Epithelial cell of proximal tubule (primary cell): ENCODE results near the gene ROPN1B. TPM values are rescaled to one million over a fixed set of nuclear protein-coding genes. Genes with fewer than 3 reads are reported as not detected.
"Not testable (repeated sequence)": the region's sequence is repeated elsewhere in the genome, so short reads cannot be mapped to it uniquely, and the experiment has no call there.

ENCODE experiments used
- DNase-seq: peaks from one replicate; pipeline ENCODE4 v3.0.0-alpha.2; 2011; ENCODE audit warnings: low read depth
- H3K4me3 ChIP-seq: 2 replicates; pipeline ENCODE4 v1.5.1; 2011; ENCODE audit warnings: low read depth, mild to moderate bottlenecking, low read length
- CTCF ChIP-seq: conservative IDR thresholded peaks from 2 replicates; pipeline ENCODE4 v1.5.1; 2012; ENCODE audit warnings: low read depth, mild to moderate bottlenecking, low read length
- total RNA-seq: library from RNA; depleted of rRNA; stranded (reverse); fragments of >200 nt; gene quantifications from 2 replicates; pipeline ENCODE4 v1.2.3, GENCODE V29; 2015

ROPN1B gene
- not detected in 2 replicates for total RNA-seq

DNA sequence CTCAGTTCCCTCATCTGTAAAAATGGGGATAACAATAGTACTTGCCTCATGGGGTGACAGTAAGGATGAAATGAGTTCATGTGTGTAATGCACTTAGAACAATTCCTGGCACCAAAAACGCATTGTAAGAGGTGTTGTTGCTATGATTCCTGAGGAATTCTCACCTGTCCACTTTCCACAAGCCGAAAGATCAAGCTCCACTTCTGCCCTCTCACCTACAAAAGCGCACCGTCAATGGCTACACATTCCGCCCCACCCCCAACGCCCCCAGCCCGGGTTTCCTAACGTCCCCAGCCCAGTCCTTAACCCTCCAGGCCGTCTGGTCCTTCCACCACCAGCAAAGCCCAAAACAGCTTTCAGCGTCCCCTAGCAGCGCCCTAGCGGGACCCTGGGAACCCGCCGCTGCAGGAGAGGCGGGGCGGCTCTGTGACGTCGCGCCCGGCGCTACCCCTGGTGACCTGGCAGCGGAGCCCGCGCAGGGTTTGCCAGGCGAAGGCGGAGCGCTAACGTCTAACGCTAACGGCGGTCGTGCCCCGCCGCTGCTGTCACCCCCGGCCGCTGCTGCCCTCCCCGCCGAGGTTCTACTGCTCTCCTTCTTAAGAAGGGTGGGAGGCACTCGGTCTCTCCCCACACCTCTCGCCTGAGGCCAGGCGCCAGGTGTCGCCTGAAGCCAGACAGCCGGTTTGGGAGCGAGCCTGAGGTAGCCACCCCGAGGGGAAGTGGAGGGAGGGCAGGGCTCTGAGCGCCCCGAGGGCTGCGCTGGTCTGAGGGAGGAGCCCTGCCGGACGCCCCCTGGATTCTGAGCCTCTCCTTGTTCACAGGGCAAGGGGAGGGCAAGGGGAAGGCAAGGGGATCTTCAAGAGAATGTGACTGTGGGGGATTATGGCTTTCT is at the start of gene ROPN1B:
ROPN1B (plus strand) TSS at position 478 of the 892 bp plus-strand sequence. CDS start 2,877 bp downstream, outside the sequence.
- not testable (repeated sequence) for H3K4me3 ChIP-seq, DNase-seq

DNA sequence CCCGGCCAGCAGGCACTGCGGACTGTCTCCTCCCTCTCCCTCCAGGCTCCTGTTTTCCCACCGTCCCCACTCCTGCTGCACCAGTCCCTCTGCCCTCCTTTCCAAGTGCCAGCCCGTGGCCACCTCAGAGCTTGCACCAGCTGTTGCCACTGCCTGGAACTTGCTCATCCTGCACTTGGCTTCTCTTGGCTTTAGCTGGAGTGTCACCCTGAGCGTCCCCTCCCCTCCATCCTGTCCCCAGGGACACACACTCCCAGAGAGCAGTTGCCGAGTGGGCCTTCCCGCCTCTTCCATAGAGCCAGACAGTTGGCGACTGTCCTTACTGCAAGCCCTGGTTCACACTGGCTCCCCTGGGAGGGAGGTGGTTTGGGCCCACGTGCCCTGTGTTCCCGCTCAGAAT is 48.8 kb upstream of the ROPN1B start:
- not testable (repeated sequence) for DNase-seq, H3K4me3 ChIP-seq

GRCh38 chr3:125920751-125921279 is 48.2 kb upstream of the ROPN1B start:
- not testable (repeated sequence) for H3K4me3 ChIP-seq, DNase-seq

DNA sequence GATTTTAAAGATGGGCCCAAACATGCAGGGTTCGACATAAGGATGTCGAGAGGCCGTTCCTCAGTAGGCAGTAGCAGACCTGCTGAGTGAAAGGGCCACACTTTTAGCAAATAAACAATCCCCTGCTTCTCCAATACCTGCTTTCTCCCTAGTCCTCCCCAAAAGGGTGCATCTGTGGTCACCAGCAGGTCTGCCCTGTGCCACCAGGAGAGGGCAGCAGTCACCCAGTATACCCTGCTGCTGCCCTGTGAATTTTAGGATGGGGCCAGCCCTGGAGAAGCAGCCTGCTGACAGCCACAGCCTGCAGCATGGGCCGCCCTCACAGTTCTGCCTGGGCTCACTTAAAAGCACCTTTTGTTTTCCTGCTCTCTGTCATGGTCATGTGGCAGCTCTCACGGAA is 47.3 kb upstream of the ROPN1B start:
- H3K4me3 ChIP-seq, DNase-seq: not testable (repeated sequence)

GRCh38 chr3:125923324-125924115 is 45.5 kb upstream of the ROPN1B start:
- not testable (repeated sequence) for H3K4me3 ChIP-seq, DNase-seq

More for the DNA sequence above, 47.3 kb upstream of the ROPN1B start:
- peak; percentile 51 for TF ChIP-seq CTCF

GRCh38 chr3:125924276-125924675 is 44.7 kb upstream of the ROPN1B start:
- not testable (repeated sequence) for DNase-seq, H3K4me3 ChIP-seq

DNA sequence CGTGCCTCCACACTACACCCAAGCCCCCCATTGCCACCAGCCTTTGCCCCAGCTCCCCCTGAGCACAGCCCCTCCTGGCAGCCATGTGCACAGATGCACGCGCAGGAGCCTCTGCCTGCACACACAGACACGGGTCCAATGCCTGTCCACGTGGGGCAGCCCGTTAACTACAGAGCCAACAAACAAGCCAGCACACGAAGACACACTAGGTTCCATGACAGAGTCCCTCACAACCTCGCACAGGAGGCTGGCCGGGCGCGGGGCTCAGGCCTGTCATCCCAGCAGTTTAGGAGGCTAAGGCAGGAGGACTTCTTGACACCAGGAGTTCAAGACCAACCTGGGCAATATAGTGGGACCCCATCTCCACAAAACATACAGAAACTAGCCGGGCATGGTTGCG is 43.3 kb upstream of the ROPN1B start:
- not testable (repeated sequence) for DNase-seq, H3K4me3 ChIP-seq

DNA sequence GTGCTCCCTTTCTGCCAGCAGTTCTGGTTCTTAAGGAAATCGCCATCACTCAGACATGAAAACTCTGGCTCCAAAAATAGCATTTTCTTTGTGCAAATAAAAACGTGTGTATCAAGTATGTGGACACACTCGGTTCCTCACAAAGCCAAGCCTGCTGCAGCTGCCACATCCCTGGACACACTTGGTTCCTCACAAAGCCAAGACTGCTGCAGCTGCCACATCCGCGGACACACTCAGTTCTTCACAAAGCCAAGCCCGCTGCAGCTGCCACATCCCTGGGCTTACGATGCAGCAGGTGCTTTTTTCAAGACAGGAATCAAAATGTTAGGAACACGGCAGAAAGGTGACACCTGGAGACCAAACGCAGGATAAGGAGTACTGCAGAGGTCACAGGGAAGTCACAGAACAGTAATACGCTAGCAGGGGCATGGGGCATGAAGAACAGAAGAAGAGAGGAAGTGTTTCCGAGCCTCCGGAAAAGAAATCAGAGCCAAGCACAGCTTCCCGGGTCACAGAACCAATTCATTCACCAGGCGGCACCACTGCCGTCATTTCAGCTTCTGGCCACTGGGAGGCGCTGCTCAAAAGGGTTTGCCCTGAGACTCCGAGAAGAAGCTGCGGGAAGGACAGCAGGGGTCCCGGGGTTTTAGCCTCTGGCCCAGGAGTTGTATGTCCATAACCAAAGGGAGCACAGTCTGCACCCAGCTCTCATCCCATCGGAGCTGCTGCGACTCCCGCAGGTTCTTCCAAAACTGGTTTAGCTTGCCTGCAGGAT is 40.0 kb upstream of the ROPN1B start:
- H3K4me3 ChIP-seq, DNase-seq: not testable (repeated sequence)
- TF ChIP-seq CTCF: peak; percentile 57

DNA sequence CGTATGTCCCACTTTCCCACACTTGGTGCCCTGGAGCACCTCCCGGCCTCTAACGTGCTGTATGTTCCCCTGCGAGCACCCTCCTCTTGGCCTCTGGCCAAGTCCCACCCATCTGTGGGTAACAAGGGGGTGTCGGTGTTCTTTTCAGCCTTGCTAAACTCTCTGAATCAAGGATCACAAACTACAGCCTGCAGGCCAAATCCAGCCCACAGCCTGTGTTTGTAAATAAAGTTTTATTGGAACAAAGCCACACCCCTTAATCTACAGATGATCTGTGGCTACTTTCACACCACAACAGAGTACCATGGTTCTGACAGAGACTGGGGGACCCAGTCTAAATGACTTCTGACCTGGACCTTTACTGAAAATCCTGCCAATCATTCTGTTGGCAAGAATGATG is 39.2 kb upstream of the ROPN1B start:
- not testable (repeated sequence) for DNase-seq, H3K4me3 ChIP-seq

DNA sequence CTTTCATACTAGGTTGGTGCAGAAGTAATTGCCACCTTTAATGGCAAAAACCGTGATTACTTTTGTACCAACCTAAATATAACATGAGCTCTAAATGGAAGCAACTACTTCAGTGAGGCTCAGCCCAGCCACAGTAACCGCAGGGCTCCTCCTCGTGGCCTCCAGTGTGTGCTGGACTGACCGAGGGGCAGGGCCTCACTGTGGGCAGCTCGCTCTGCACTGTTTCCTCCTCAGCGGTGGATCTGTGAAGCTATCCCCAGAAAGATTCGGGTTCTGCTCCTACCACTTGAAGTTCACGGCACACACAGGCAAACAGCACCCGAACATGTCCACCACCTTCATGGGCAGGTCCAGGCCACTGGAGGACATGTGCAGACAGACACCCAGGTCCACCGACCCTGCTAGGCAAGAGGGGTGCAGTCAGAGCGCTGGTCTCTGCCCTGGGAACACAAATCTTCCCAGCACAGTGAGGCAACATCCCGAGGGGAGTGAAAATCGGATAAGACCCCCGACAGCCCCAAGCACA is 37.6 kb upstream of the ROPN1B start:
- H3K4me3 ChIP-seq, DNase-seq: not testable (repeated sequence)

DNA sequence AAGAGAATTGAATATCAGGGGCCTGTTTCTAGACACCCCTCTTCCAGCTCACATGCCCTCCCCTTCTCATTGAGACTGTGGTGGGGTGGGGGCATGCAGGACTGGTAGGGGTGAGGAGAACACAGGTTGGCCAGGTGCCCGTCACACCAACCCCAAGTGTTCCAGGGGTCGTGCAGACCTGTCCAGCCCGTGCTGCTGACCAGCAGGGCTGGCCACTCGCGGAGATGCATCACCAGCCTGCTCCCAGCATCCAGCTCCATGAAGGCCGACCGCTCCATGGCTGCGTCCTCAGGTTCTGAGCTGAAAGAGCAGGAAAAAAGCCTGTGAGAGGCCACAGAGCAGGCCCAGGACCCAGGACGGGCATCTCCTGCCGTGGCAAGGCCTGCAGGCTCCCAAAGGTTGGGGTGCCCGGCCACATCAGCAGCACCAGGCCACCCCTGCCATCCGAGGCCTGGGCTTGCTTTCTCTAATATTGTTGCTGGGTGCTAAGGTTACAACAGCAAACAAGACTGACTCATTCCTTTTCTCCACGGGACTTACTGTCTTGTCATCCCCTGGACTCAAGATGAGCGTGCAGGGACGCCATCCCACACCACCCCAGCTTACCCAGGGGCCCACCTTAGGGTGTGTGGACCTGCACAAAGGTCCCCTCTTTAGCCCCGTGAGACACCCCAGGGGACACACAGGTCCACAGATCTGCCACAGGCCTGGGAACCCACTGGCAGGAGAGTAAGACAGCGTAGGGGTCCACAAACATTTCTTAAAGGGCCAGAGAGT is 35.4 kb upstream of the ROPN1B start:
- not testable (repeated sequence) for DNase-seq, H3K4me3 ChIP-seq

DNA sequence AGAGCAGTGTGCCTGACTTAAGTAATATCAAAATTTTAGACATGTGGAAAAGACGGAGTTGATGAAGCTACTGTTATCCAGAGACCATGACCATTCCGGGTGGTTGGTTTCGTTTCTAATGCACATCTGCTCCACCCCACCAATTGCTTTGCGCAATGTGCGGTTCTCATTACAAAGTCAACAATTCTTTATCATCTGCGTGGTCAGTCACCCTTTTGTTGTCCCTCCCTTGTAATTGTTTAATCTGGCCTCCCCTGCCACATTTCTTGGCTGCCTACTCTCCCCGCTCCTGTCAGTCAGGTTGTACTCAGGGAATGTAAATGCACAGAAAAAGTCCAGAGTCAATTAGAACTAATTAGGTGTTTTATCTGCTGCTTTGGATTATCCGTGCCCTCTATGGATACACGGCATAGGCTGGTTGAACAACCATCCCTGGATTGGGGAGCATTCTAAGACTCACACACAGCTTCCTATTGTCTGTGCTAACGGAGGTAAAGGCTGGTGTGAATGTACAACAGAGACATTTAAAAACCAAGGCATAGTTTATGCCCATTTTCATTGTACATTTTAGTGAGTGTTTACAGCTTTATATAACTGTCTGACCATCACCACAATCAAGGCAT is 33.6 kb upstream of the ROPN1B start:
- not testable (repeated sequence) for DNase-seq

More for the DNA sequence above, 33.6 kb upstream of the ROPN1B start:
- H3K4me3 ChIP-seq: not testable (repeated sequence)
